ENCODE data around the gene NR5A1. TPM values are rescaled to one million over a fixed set of nuclear protein-coding genes. Genes with fewer than 3 reads are reported as not detected.

NR5A1 gene
- total and polyA plus RNA-seq, 10 of the 15 experiments (the other 5 are each of a cell fraction or from before 2014, with no cell fraction given): 0.06 to 0.24 (median 0.08) TPM; not detected in 5

DNA sequence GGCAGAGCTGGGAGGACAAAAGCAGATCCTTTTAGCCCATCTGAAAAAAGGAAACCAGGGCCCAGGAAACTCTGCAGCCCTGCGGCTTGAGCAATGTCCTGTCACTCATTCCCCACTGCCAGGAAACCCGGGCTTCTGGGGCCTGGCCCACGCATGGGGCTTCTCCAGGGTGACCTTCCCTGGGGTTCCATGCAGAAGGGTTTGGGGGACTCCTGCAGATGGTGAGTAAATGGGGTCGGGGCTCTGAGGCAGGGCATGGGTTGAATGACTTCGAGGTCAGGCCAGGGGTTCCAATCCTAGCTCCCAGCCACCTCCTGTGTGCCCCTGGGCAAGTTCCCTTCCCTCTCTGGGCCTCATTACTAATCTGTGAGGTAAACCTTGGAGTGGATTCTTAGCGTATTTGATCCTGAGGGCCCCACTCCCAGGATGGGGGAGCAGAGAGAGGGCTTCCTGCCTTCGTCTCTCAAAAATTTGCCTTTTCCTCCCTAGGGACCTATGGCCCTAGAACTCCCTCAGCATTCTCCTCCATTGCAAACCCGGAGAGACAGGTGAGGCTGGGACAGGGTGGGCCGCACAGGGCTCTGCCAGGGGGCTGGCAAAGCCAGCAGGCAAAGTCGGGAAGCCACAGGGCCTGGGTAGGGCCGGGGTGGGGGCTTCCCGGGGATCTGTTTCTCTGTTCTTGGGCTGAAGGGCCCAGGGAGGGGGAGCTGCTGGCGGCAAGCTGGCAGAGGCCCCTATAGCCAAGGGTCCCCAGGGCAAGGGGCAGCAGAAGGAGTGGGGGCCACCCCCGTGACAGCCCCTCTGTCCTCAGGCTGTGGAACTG, 31.1 kb downstream of the NR5A1 start:
- in situ Hi-C loops (cut with MboI): no loop called here
- RAD21 ChIA-PET (ENCODE audit: unreplicated experiment): no interaction called here
- no TSS peak for BruUV-seq (replicated peaks)

More for the DNA sequence above, 31.1 kb downstream of the NR5A1 start:
- Histone ChIP-seq H3K27me3 (replicated peaks in 1 of 2; ENCODE audit: control insufficient read depth in 2 of 2, insufficient read depth in 2 of 2, low read length in 1 of 2) (peaks cover 0 to 3% of the 10 kb centered on the region in 2 experiments; a peak in 2 of 4 replicates), H3K4me2 (ENCODE audit: control insufficient read depth, insufficient read depth) (no peak overlapping the region), H3K36me3 (ENCODE audit: control insufficient read depth in 2 of 2, insufficient read depth in 2 of 2, low read length in 1 of 2) (no peaks in the 10 kb centered on the region), H3K4me3 (no peak overlapping the region), H2AFZ (ENCODE audit: control insufficient read depth, low read depth, low read length) (no peak overlapping the region), H3K9me3 (replicated peaks; ENCODE audit: control insufficient read depth, insufficient read depth, low read length) (no peaks in the 10 kb centered on the region), H3K79me2 (ENCODE audit: control insufficient read depth, insufficient read depth, low read length) (no peaks in the 10 kb centered on the region), H4K20me1 (ENCODE audit: control insufficient read depth, insufficient read depth) (no peaks in the 10 kb centered on the region), H3K27ac (ENCODE audit: control insufficient read depth, insufficient read depth) (no peak overlapping the region), H3K9ac (ENCODE audit: control insufficient read depth, insufficient read depth, low read length) (no peak overlapping the region), H3K4me1 (ENCODE audit: control insufficient read depth, insufficient read depth, low read length) (no peaks in the 10 kb centered on the region)
- POLR2A ChIA-PET: no interaction called here
- FAIRE-seq (no peak), DNase-seq (ENCODE audit: low read depth, low spot score) (no peak), ATAC-seq (no peak)
- CTCF ChIA-PET: interaction anchor here (1.0 kb wide), 1 partner anchor 1292 kb away, joined by 3 read pairs; no protein-coding TSS in a partner anchor
- TF ChIP-seq, protein P1, sequence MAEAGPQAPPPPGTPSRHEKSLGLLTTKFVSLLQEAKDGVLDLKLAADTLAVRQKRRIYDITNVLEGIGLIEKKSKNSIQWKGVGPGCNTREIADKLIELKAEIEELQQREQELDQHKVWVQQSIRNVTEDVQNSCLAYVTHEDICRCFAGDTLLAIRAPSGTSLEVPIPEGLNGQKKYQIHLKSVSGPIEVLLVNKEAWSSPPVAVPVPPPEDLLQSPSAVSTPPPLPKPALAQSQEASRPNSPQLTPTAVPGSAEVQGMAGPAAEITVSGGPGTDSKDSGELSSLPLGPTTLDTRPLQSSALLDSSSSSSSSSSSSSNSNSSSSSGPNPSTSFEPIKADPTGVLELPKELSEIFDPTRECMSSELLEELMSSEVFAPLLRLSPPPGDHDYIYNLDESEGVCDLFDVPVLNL (IDR thresholded peaks at IDR 0.05; ENCODE audit: low read depth, low read length): no peak
- TF ChIP-seq, protein P2, sequence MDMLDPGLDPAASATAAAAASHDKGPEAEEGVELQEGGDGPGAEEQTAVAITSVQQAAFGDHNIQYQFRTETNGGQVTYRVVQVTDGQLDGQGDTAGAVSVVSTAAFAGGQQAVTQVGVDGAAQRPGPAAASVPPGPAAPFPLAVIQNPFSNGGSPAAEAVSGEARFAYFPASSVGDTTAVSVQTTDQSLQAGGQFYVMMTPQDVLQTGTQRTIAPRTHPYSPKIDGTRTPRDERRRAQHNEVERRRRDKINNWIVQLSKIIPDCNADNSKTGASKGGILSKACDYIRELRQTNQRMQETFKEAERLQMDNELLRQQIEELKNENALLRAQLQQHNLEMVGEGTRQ (IDR thresholded peaks at IDR 0.05; ENCODE audit: borderline replicate concordance, low read depth, low read length): no peak
- TF ChIP-seq STAT1 (conservative IDR thresholded peaks at IDR 0.05) (no peak), WRNIP1 (IDR thresholded peaks at IDR 0.05; ENCODE audit: borderline replicate concordance, low read depth, low read length) (no peak), TCF7 (IDR thresholded peaks at IDR 0.05; ENCODE audit: borderline replicate concordance) (no peak), SIX5 (IDR thresholded peaks at IDR 0.05; ENCODE audit: low read depth, low read length, severe bottlenecking) (no peak), TBL1XR1 (IDR thresholded peaks at IDR 0.05; ENCODE audit: low read depth, low read length) (no peak), BRCA1 (IDR thresholded peaks at IDR 0.05; ENCODE audit: low read depth, low read length) (no peak), FOXK2 (IDR thresholded peaks at IDR 0.05) (no peak), SUPT20H (IDR thresholded peaks at IDR 0.05; ENCODE audit: borderline replicate concordance, control insufficient read depth, low read depth, low read length) (no peak)
- TF ChIP-seq, protein P3, sequence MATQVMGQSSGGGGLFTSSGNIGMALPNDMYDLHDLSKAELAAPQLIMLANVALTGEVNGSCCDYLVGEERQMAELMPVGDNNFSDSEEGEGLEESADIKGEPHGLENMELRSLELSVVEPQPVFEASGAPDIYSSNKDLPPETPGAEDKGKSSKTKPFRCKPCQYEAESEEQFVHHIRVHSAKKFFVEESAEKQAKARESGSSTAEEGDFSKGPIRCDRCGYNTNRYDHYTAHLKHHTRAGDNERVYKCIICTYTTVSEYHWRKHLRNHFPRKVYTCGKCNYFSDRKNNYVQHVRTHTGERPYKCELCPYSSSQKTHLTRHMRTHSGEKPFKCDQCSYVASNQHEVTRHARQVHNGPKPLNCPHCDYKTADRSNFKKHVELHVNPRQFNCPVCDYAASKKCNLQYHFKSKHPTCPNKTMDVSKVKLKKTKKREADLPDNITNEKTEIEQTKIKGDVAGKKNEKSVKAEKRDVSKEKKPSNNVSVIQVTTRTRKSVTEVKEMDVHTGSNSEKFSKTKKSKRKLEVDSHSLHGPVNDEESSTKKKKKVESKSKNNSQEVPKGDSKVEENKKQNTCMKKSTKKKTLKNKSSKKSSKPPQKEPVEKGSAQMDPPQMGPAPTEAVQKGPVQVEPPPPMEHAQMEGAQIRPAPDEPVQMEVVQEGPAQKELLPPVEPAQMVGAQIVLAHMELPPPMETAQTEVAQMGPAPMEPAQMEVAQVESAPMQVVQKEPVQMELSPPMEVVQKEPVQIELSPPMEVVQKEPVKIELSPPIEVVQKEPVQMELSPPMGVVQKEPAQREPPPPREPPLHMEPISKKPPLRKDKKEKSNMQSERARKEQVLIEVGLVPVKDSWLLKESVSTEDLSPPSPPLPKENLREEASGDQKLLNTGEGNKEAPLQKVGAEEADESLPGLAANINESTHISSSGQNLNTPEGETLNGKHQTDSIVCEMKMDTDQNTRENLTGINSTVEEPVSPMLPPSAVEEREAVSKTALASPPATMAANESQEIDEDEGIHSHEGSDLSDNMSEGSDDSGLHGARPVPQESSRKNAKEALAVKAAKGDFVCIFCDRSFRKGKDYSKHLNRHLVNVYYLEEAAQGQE (IDR thresholded peaks at IDR 0.05; ENCODE audit: low read depth, low read length): no peak
- TF ChIP-seq, protein P4, sequence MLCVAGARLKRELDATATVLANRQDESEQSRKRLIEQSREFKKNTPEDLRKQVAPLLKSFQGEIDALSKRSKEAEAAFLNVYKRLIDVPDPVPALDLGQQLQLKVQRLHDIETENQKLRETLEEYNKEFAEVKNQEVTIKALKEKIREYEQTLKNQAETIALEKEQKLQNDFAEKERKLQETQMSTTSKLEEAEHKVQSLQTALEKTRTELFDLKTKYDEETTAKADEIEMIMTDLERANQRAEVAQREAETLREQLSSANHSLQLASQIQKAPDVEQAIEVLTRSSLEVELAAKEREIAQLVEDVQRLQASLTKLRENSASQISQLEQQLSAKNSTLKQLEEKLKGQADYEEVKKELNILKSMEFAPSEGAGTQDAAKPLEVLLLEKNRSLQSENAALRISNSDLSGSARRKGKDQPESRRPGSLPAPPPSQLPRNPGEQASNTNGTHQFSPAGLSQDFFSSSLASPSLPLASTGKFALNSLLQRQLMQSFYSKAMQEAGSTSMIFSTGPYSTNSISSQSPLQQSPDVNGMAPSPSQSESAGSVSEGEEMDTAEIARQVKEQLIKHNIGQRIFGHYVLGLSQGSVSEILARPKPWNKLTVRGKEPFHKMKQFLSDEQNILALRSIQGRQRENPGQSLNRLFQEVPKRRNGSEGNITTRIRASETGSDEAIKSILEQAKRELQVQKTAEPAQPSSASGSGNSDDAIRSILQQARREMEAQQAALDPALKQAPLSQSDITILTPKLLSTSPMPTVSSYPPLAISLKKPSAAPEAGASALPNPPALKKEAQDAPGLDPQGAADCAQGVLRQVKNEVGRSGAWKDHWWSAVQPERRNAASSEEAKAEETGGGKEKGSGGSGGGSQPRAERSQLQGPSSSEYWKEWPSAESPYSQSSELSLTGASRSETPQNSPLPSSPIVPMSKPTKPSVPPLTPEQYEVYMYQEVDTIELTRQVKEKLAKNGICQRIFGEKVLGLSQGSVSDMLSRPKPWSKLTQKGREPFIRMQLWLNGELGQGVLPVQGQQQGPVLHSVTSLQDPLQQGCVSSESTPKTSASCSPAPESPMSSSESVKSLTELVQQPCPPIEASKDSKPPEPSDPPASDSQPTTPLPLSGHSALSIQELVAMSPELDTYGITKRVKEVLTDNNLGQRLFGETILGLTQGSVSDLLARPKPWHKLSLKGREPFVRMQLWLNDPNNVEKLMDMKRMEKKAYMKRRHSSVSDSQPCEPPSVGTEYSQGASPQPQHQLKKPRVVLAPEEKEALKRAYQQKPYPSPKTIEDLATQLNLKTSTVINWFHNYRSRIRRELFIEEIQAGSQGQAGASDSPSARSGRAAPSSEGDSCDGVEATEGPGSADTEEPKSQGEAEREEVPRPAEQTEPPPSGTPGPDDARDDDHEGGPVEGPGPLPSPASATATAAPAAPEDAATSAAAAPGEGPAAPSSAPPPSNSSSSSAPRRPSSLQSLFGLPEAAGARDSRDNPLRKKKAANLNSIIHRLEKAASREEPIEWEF (IDR thresholded peaks at IDR 0.05; ENCODE audit: insufficient replicate concordance, low read depth, low read length): no peak
- WGBS (ENCODE audit: insufficient coverage, insufficient replicate concordance, low lambda C conversion rate, missing lambda C conversion rate): 15% methylated on average over 13 of the region's 14 CpGs
- intact Hi-C loops (cut with micrococcal nuclease; ENCODE audit: unreplicated experiment): no loop called here
- SMC1A ChIA-PET (ENCODE audit: uncharacterized antibody, unreplicated experiment): interaction anchor here (0.7 kb wide), 1 partner anchor 11 kb away, joined by 3 read pairs; no protein-coding TSS in a partner anchor
